Camera-type eye (tissue), 1 donor: ENCODE data around the gene F2RL3. TPM values are rescaled to one million over a fixed set of nuclear protein-coding genes. Genes with fewer than 3 reads are reported as not detected.

Source experiments
- total RNA-seq: library from RNA; depleted of rRNA; stranded (reverse); fragments of >200 nt; gene quantifications from one replicate; pipeline ENCODE4 v1.2.3, GENCODE V29; 2014

F2RL3 gene
- total RNA-seq: 1.2 TPM

GRCh38 chr19:16888629-16889365, at the start of gene F2RL3:
TSS of gene F2RL3 (plus strand) at chr19:16888999. CDS start at chr19:16889190, 191 bp downstream.

Other genes with a start within 250 kb of the F2RL3 start
- gene SMIM7, start 228.9 kb upstream of the F2RL3 start, total RNA-seq: 119 TPM
- gene TMEM38A, start 227.9 kb upstream of the F2RL3 start, total RNA-seq: 18.6 TPM
- 0.99 TPM for gene NWD1, start 169.2 kb upstream of the F2RL3 start, total RNA-seq
- 67.5 TPM for gene SIN3B, start 59.6 kb upstream of the F2RL3 start, total RNA-seq
- 110 TPM for gene CPAMD8, start 137.8 kb downstream of the F2RL3 start, total RNA-seq
- gene HAUS8, start 186.5 kb downstream of the F2RL3 start, total RNA-seq: 6.3 TPM
- gene MYO9B, start 186.8 kb downstream of the F2RL3 start, total RNA-seq: 75.4 TPM